HG03103 (cell line): ENCODE data around the gene CIB2.
A peak's percentile ranks its signal among the peaks of the same experiment; 100 is the strongest.
"Not testable (repeated sequence)": the region's sequence is repeated elsewhere in the genome, so short reads cannot be mapped to it uniquely, and the experiment has no call there.

Experiments used
- ATAC-seq: cut with Tn5 transposase; IDR thresholded peaks from one replicate; pipeline ENCODE4 v1.9.1; 2021; ENCODE audit warnings: low read depth; ENCODE audit not compliant: unreplicated experiment

Gene CIB2

GRCh38 chr15:78131295-78132061, at the start of gene CIB2:
TSS of gene CIB2 (minus strand) at chr15:78131445. CDS start at chr15:78131215, 230 bp downstream.
- ATAC-seq = peak; percentile 80

GRCh38 chr15:78179906-78180305, 48.7 kb upstream of the CIB2 start:
- ATAC-seq = no peak

GRCh38 chr15:78179286-78179840, 48.1 kb upstream of the CIB2 start:
- ATAC-seq = no peak

GRCh38 chr15:78178064-78178463, 46.8 kb upstream of the CIB2 start:
- no peak for ATAC-seq

- ATAC-seq = no peak
Measured at GRCh38 chr15:78177447-78177873, 46.2 kb upstream of the CIB2 start.

- ATAC-seq = no peak
Measured at GRCh38 chr15:78175330-78175729, 44.1 kb upstream of the CIB2 start.

- ATAC-seq = no peak
Measured at GRCh38 chr15:78174401-78174800, 43.2 kb upstream of the CIB2 start.

GRCh38 chr15:78171864-78172472, 40.7 kb upstream of the CIB2 start:
- no peak for ATAC-seq

GRCh38 chr15:78170848-78171773, 39.9 kb upstream of the CIB2 start:
- peak; percentile 51 for ATAC-seq

GRCh38 chr15:78168608-78169007, 37.4 kb upstream of the CIB2 start:
- ATAC-seq = no peak

GRCh38 chr15:78167227-78167888, 36.1 kb upstream of the CIB2 start:
- ATAC-seq = peak; percentile 74

GRCh38 chr15:78164010-78164409, 32.8 kb upstream of the CIB2 start:
- no peak for ATAC-seq

GRCh38 chr15:78162038-78162437, 30.8 kb upstream of the CIB2 start:
- ATAC-seq = no peak

GRCh38 chr15:78159395-78159794, 28.1 kb upstream of the CIB2 start:
- ATAC-seq = no peak

GRCh38 chr15:78157203-78157602, 26.0 kb upstream of the CIB2 start:
- no peak for ATAC-seq

- no peak for ATAC-seq
Measured at GRCh38 chr15:78156653-78157052, 25.4 kb upstream of the CIB2 start.

GRCh38 chr15:78155355-78155939, 24.2 kb upstream of the CIB2 start:
- no peak for ATAC-seq

- ATAC-seq = no peak
Measured at GRCh38 chr15:78154955-78155354, 23.7 kb upstream of the CIB2 start.

GRCh38 chr15:78151075-78151474, 19.8 kb upstream of the CIB2 start:
- ATAC-seq = not testable (repeated sequence)
